Urothelium cell line (cell line): Measurements from ENCODE around the gene VCY.
"Not testable (repeated sequence)": the region's sequence is repeated elsewhere in the genome, so short reads cannot be mapped to it uniquely, and the experiment has no call there.

ENCODE experiments used
- DNase-seq: peaks from one replicate; pipeline ENCODE4 v3.0.0; 2011; ENCODE audit warnings: low spot score, mixed read lengths
- FAIRE-seq: peaks from 2 replicates; lab custom pipeline; 2011; peaks lifted over from hg19 to GRCh38; lab: Jason Lieb, UNC

The VCY gene

DNA sequence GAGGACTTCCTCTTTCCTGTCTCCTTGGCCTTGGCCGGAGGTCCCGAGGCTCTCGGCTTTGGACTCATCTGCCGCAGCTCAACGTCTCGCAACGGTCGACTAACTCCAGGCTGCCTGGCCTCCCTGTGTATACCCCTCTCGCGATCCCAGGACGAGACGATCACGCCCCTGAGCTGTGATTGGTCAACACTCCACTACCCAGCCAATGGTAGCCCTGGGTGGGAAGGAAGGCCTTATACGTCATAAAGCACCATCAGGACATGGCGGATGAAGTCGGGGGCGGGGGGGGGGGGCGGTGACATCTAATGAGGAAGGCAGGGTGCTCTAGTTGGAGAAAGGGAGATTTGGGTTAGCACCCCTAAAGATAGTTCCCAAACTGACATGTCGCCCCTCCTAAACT lies at the start of gene VCY:
TSS of gene VCY (minus strand) at position 101 of the 400 bp plus-strand sequence. CDS start at position 68, 33 bp downstream.
- DNase-seq, FAIRE-seq: not testable (repeated sequence)

- FAIRE-seq, DNase-seq: not testable (repeated sequence)
Measured at GRCh38 chrY:14030395-14030794, 44.1 kb upstream of the VCY start.

GRCh38 chrY:14011916-14012315 lies 25.6 kb upstream of the VCY start:
- FAIRE-seq, DNase-seq: not testable (repeated sequence)

DNA sequence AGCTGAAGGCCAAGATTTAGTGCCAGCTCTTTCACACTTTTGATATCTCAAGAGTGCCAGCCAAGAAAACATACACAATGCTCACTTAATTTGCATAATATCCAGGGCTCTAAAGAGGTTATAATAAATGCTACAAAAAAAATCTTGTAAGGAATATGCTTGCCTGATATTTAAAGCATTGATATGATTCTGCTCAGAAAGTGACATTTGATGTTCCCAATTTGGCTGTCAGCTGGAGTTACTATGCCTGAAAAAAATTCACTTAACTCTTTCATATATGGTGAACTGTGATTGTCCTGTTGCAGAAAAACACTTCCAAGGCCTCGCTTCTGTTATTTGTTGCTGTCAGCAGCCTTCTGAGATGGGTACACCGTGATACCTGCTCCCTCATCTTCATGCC lies 43.9 kb downstream of the VCY start:
- not testable (repeated sequence) for DNase-seq, FAIRE-seq
